Spinal cord (tissue), 10 donors: ENCODE results near the gene B4GALNT4. TPM values are rescaled to one million over a fixed set of nuclear protein-coding genes. Genes with fewer than 3 reads are reported as not detected.

Source experiments
- DNase-seq, 6 donors: peaks; one replicate each; pipeline versions ENCODE4 v3.0.0 to v3.0.0-alpha.2; 2013 to 2015; ENCODE audit warnings: low spot score in 6 of 6, low read depth in 4 of 6
- H3K27ac ChIP-seq: one replicate; pipeline ENCODE4 v1.5.1; 2013; ENCODE audit warnings: low read depth, low read length, control low read depth
- H3K27me3 ChIP-seq: one replicate; pipeline ENCODE4 v1.6.1; 2013; ENCODE audit warnings: low read length; ENCODE audit not compliant: control insufficient read depth, insufficient read depth
- H3K36me3 ChIP-seq: one replicate; pipeline ENCODE4 v1.6.1; 2013; ENCODE audit warnings: low read length; ENCODE audit not compliant: control insufficient read depth, insufficient read depth
- H3K4me1 ChIP-seq: one replicate; pipeline ENCODE4 v1.6.1; 2013; ENCODE audit warnings: low read length; ENCODE audit not compliant: control insufficient read depth, insufficient read depth
- H3K4me3 ChIP-seq: one replicate; pipeline ENCODE4 v1.5.1; 2013; ENCODE audit warnings: low read depth, low read length, control low read depth
- H3K9me3 ChIP-seq: one replicate; pipeline ENCODE4 v1.6.1; 2013; ENCODE audit warnings: low read length; ENCODE audit not compliant: control insufficient read depth, insufficient read depth
- WGBS: methylation state at CpG from one replicate; pipeline ENCODE4 v1.1.5; 2013; ENCODE audit warnings: missing lambda C conversion rate; ENCODE audit not compliant: insufficient coverage; 5-methylcytosine and 5-hydroxymethylcytosine counted together
- polyA plus RNA-seq, 2 donors: library from polyadenylated mRNA; unstranded; fragments of 120-200 nt; gene quantifications; one replicate each; pipeline ENCODE4 v1.2.1, GENCODE V29; 2013; ENCODE audit not compliant: insufficient read length in 2 of 2
- total RNA-seq, 2 donors: library from RNA; depleted of rRNA in 1 of 2; stranded (reverse); fragments of 120-200 nt in 1 of 2; fragments of >200 nt in 1 of 2; gene quantifications; one replicate each; pipeline versions ENCODE4 v1.2.3 to v1.2.4, GENCODE V29; 2013 to 2014
- donor health status: healthy.

B4GALNT4 gene
- total and polyA plus RNA-seq, 4 donors, result 27.0 to 192 (median 124) TPM

GRCh38 chr11:335779-336658 lies 33.3 kb upstream of the B4GALNT4 start:
- Histone ChIP-seq H3K36me3 (no peaks in the 10 kb centered on the region), H3K27me3 (no peaks in the 10 kb centered on the region), H3K27ac (peak overlapping the region; percentile 93), H3K4me1 (peaks cover 23% of the 10 kb centered on the region), H3K9me3 (no peaks in the 10 kb centered on the region), H3K4me3 (no peak overlapping the region)
- DNase-seq, result peak in 1 of 6 donors; percentile 80
- 55% methylated on average over 7 of the region's 15 CpGs for WGBS

GRCh38 chr11:336659-337198 lies 32.6 kb upstream of the B4GALNT4 start:
- 88% methylated on average over 3 of the region's 4 CpGs for WGBS
- Histone ChIP-seq H3K27me3 (no peaks in the 10 kb centered on the region), H3K9me3 (no peaks in the 10 kb centered on the region), H3K36me3 (no peaks in the 10 kb centered on the region), H3K27ac (peak overlapping the region; percentile 93), H3K4me3 (no peak overlapping the region), H3K4me1 (peaks cover 23% of the 10 kb centered on the region)
- no peak for DNase-seq

- no peaks in the 10 kb centered on the region for H3K36me3 ChIP-seq
- H3K9me3 ChIP-seq, result no peaks in the 10 kb centered on the region
- H3K4me3 ChIP-seq, result no peak overlapping the region
- H3K27ac ChIP-seq, result no peak overlapping the region
- peaks cover 27% of the 10 kb centered on the region for H3K4me1 ChIP-seq
- 96% methylated on average over 2 of the region's 6 CpGs for WGBS
- DNase-seq, result no peak
- H3K27me3 ChIP-seq, result no peaks in the 10 kb centered on the region
Measured at GRCh38 chr11:337711-338110, 31.6 kb upstream of the B4GALNT4 start.

- H3K36me3 ChIP-seq, result no peaks in the 10 kb centered on the region
- no peak overlapping the region for H3K27ac ChIP-seq
- WGBS, result no CpG with 5 or more reads among the region's 2 CpGs
- H3K4me3 ChIP-seq, result no peak overlapping the region
- H3K9me3 ChIP-seq, result no peaks in the 10 kb centered on the region
- H3K27me3 ChIP-seq, result no peaks in the 10 kb centered on the region
- DNase-seq, result no peak
- peaks cover 17% of the 10 kb centered on the region for H3K4me1 ChIP-seq
Measured at GRCh38 chr11:339963-340362, 29.3 kb upstream of the B4GALNT4 start.

- no peaks in the 10 kb centered on the region for H3K36me3 ChIP-seq
- no peaks in the 10 kb centered on the region for H3K9me3 ChIP-seq
- peaks cover 8% of the 10 kb centered on the region for H3K4me1 ChIP-seq
- H3K4me3 ChIP-seq, result no peak overlapping the region
- no peaks in the 10 kb centered on the region for H3K27me3 ChIP-seq
- no peak for DNase-seq
- H3K27ac ChIP-seq, result no peak overlapping the region
- 100% methylated on average over 2 of the region's 5 CpGs for WGBS
Measured at GRCh38 chr11:340539-341512, 28.5 kb upstream of the B4GALNT4 start.

- no peaks in the 10 kb centered on the region for H3K36me3 ChIP-seq
- WGBS, result 46% methylated on average over 3 of the region's 3 CpGs
- H3K4me3 ChIP-seq, result no peak overlapping the region
- H3K27ac ChIP-seq, result peak overlapping the region; percentile 54
- peak in 1 of 6 donors; percentile 36 for DNase-seq
- no peaks in the 10 kb centered on the region for H3K9me3 ChIP-seq
- H3K27me3 ChIP-seq, result no peaks in the 10 kb centered on the region
- H3K4me1 ChIP-seq, result peaks cover 4% of the 10 kb centered on the region
Measured at GRCh38 chr11:342328-342727, 27.0 kb upstream of the B4GALNT4 start.

- DNase-seq, result no peak
- H3K27me3 ChIP-seq, result no peaks in the 10 kb centered on the region
- H3K4me1 ChIP-seq, result peaks cover 6% of the 10 kb centered on the region
- H3K9me3 ChIP-seq, result no peaks in the 10 kb centered on the region
- H3K36me3 ChIP-seq, result no peaks in the 10 kb centered on the region
- no peak overlapping the region for H3K27ac ChIP-seq
- H3K4me3 ChIP-seq, result no peak overlapping the region
- 87% methylated on average over 6 of the region's 11 CpGs for WGBS
Measured at GRCh38 chr11:344836-345578, 24.3 kb upstream of the B4GALNT4 start.

- no peaks in the 10 kb centered on the region for H3K27me3 ChIP-seq
- H3K27ac ChIP-seq, result no peak overlapping the region
- 94% methylated on average over 2 of the region's 3 CpGs for WGBS
- peaks cover 13% of the 10 kb centered on the region for H3K4me1 ChIP-seq
- no peaks in the 10 kb centered on the region for H3K9me3 ChIP-seq
- H3K36me3 ChIP-seq, result no peaks in the 10 kb centered on the region
- DNase-seq, result no peak
- no peak overlapping the region for H3K4me3 ChIP-seq
Measured at GRCh38 chr11:346529-346928, 22.8 kb upstream of the B4GALNT4 start.
